Stomach (tissue), 9 donors: ENCODE data around the gene PSENEN. TPM values are rescaled to one million over a fixed set of nuclear protein-coding genes. Genes with fewer than 3 reads are reported as not detected.

Experiments
- DNase-seq, 2 donors: peaks; one replicate each; pipeline versions ENCODE4 v3.0.0 to v3.0.0-alpha.2; 2013 to 2019
- H3K27ac ChIP-seq, 5 donors: fragments of 200-600 bp in 4 of 5; sonication (generic) in 4 of 5; one replicate each; pipeline ENCODE4 v1.5.1; 2013 to 2019; ENCODE audit warnings: mild to moderate bottlenecking in 1 of 5, moderate library complexity in 1 of 5
- H3K27me3 ChIP-seq, 3 donors: fragments of 200-600 bp; sonication (generic); one replicate each; pipeline ENCODE4 v1.5.1; 2017 to 2019; ENCODE audit warnings: mixed run types in 1 of 3
- H3K36me3 ChIP-seq, 4 donors: fragments of 200-600 bp; sonication (generic); 1 replicate in 3 of 4; 2 replicates in 1 of 4; pipeline ENCODE4 v1.5.1; 2016 to 2019
- H3K4me1 ChIP-seq, 4 donors: fragments of 200-600 bp; sonication (generic); one replicate each; pipeline ENCODE4 v1.5.1; 2016 to 2019
- H3K4me3 ChIP-seq, 4 donors: fragments of 200-600 bp; sonication (generic) in 3 of 4; one replicate each; pipeline ENCODE4 v1.5.1; 2016 to 2019; ENCODE audit warnings: mild to moderate bottlenecking in 1 of 4
- H3K9me3 ChIP-seq, 4 donors: fragments of 200-600 bp; sonication (generic); one replicate each; pipeline ENCODE4 v1.5.1; 2016 to 2019
- CTCF ChIP-seq, 7 experiments: fragments of 450-650 bp in 4 of 7; fragments of 200-600 bp in 3 of 7; sonication (generic) in 3 of 7; IDR thresholded peaks; one replicate each; pipeline ENCODE4 v1.5.1; 2016 to 2019; ENCODE audit warnings: antibody characterized with exemption in 7 of 7, control low read depth in 2 of 7, mild to moderate bottlenecking in 1 of 7
- EP300 ChIP-seq: sonication (generic); formaldehyde crosslinking; IDR thresholded peaks from one replicate; pipeline ENCODE4 v1.6.1; 2017; ENCODE audit warnings: antibody characterized with exemption
- POLR2A ChIP-seq, 4 donors: fragments of 450-650 bp; IDR thresholded peaks; one replicate each; pipeline ENCODE4 v1.6.1; 2016; ENCODE audit warnings: antibody characterized with exemption in 4 of 4, control low read depth in 2 of 4, mild to moderate bottlenecking in 1 of 4, moderate library complexity in 1 of 4
- POLR2AphosphoS5 ChIP-seq, 3 donors: sonication (generic); formaldehyde crosslinking; IDR thresholded peaks; one replicate each; pipeline ENCODE4 v1.6.1; 2016; ENCODE audit warnings: antibody characterized with exemption in 3 of 3
- WGBS, 5 donors: extraction: QIAGEN DNeasy Blood & Tissue Kit in 3 of 5; methylation state at CpG; one replicate each; pipeline versions ENCODE4 v1.1.5 to v1.1.7; 2013 to 2018; 5-methylcytosine and 5-hydroxymethylcytosine counted together
- intact Hi-C: fragments of 100-400 bp; cut with DNase I; formaldehyde crosslinking; loops from one replicate; pipeline ENCODE4 v1.15.1; 2023; ENCODE audit warnings: low total_unique reads
- polyA plus RNA-seq, 3 donors: library from polyadenylated mRNA; stranded (reverse); fragments of 200-250 nt; gene quantifications; one replicate each; pipeline ENCODE4 v1.2.3, GENCODE V29; 2013
- total RNA-seq, 5 donors: library from RNA; depleted of rRNA; stranded (reverse); fragments of >200 nt; gene quantifications; one replicate each; pipeline versions ENCODE4 v1.1.0 to v1.2.3, GENCODE V29; 2014 to 2016
- donor health status: healthy with polysubstance abuse.
- donor health status: Bipolar disorder and iron deficiency.
- donor health status: healthy.

The PSENEN gene
- total and polyA plus RNA-seq, 8 donors, result 9.3 to 101 (median 50.4) TPM; not detected in 1

DNA sequence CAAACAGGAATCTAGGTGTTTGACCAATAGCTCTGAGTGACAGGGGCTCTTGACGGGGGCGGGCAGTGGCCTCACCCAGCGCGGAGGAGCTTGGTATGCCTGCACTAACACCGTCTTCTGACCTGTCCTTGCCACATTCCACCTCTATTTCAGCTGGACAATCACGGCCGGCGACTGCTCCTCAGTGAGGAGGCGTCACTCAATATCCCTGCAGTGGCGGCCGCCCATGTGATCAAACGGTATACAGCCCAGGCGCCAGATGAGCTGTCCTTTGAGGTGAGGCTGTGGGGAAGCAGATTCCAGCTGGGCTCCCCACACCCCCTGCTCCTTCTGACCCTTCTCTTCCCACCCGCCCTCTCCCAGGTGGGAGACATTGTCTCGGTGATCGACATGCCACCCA, 34.6 kb downstream of the PSENEN start:
- Histone ChIP-seq H3K4me3 (no peak overlapping the region), H3K27me3 (no peaks in the 10 kb centered on the region), H3K36me3 (peaks cover 5 to 67% (median 55%) of the 10 kb centered on the region in 4 donors), H3K27ac (no peak overlapping the region), H3K4me1 (peaks cover 7 to 17% (median 15%) of the 10 kb centered on the region in 4 donors), H3K9me3 (no peaks in the 10 kb centered on the region)
- WGBS, 5 donors, result 88 to 95% (median 93%) methylated on average over 13 to 16 of the region's 16 CpGs
- intact Hi-C loops, result no loop called here
- TF ChIP-seq POLR2A (IDR thresholded peaks at IDR 0.05) (no peak), EP300 (no peak), POLR2AphosphoS5 (IDR thresholded peaks at IDR 0.05) (no peak), CTCF (IDR thresholded peaks at IDR 0.05) (no peak)
- no peak for DNase-seq

DNA sequence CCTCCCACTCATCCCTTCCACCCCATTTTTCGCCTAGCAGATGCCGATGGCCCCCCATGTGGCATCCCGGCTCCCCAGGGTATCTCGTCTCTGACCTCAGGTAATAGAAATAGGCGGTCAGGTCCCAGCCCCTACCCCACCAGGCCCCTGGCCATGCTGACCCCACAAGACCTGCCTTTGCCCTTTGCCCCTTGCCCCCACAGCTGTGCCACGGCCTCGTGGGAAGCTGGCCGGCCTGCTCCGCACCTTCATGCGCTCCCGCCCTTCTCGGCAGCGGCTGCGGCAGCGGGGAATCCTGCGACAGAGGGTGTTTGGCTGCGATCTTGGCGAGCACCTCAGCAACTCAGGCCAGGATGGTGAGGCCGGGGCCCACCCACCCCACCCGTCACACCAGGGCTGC, 35.3 kb downstream of the PSENEN start:
- Histone ChIP-seq H3K27ac (no peak overlapping the region), H3K4me3 (no peak overlapping the region), H3K36me3 (peaks cover 5 to 72% (median 62%) of the 10 kb centered on the region in 4 donors), H3K4me1 (peaks cover 7 to 16% (median 11%) of the 10 kb centered on the region in 4 donors), H3K27me3 (no peaks in the 10 kb centered on the region), H3K9me3 (no peaks in the 10 kb centered on the region)
- WGBS, 5 donors, result 90 to 98% (median 94%) methylated on average over 18 to 20 of the region's 20 CpGs
- TF ChIP-seq POLR2A (IDR thresholded peaks at IDR 0.05), result no peak
- no peak for TF ChIP-seq CTCF (IDR thresholded peaks at IDR 0.05)
- TF ChIP-seq POLR2AphosphoS5 (IDR thresholded peaks at IDR 0.05), result no peak
- no peak for DNase-seq
- intact Hi-C loops, result no loop called here

DNA sequence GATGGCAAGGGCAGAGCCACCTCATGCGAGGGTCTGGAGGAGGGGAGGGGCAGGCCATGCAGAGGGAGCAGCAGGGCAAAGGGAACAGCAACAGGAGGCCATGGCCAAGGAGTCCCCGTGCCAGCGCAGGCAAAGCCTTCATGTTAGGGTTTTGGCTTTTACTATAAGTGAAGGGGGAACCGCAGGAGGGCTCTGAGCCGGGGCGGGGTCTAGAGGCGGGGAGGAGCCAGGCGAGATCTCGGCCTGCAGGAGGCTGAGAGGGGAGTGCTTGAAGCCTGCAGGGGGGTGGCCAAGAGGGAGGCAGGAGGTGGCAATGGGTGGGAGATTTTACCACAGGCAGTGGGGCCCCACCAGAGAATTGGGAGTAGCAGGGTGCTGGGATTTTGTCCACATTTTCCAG, 36.2 kb downstream of the PSENEN start:
- intact Hi-C loops, result no loop called here
- Histone ChIP-seq H3K36me3 (peaks cover 5 to 81% (median 66%) of the 10 kb centered on the region in 4 donors), H3K9me3 (no peaks in the 10 kb centered on the region), H3K4me1 (peaks cover 0 to 7% (median 2%) of the 10 kb centered on the region in 4 donors), H3K27ac (no peak overlapping the region), H3K4me3 (no peak overlapping the region), H3K27me3 (no peaks in the 10 kb centered on the region)
- no peak for DNase-seq
- no peak for TF ChIP-seq EP300
- 75 to 88% (median 82%) methylated on average over 9 of the region's 9 CpGs for WGBS, 5 donors

DNA sequence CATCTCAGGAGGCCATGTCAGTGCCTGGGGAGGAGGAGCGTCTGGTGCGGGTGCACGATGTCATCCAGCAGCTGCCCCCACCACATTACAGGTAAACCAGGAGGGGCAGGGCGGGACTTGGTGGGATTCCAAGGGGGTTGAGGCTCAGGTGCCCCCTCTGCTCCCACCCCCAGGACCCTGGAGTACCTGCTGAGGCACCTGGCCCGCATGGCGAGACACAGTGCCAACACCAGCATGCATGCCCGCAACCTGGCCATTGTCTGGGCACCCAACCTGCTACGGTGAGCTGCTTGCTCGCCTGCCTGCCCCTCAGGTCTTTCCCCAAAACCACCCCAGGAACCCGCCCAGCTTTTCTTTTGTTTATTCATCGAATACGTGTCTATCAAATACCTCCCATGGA, 37.1 kb downstream of the PSENEN start:
- no peak for DNase-seq
- intact Hi-C loops, result no loop called here
- Histone ChIP-seq H3K9me3 (no peaks in the 10 kb centered on the region), H3K4me1 (no peaks in the 10 kb centered on the region), H3K36me3 (peaks cover 5 to 91% (median 75%) of the 10 kb centered on the region in 4 donors), H3K27me3 (no peaks in the 10 kb centered on the region), H3K4me3 (no peak overlapping the region), H3K27ac (no peak overlapping the region)
- WGBS, 5 donors, result 94 to 95% (median 95%) methylated on average over 9 to 12 of the region's 12 CpGs
- TF ChIP-seq CTCF (IDR thresholded peaks at IDR 0.05), result no peak
- TF ChIP-seq POLR2A (IDR thresholded peaks at IDR 0.05), result no peak
- no peak for TF ChIP-seq EP300

DNA sequence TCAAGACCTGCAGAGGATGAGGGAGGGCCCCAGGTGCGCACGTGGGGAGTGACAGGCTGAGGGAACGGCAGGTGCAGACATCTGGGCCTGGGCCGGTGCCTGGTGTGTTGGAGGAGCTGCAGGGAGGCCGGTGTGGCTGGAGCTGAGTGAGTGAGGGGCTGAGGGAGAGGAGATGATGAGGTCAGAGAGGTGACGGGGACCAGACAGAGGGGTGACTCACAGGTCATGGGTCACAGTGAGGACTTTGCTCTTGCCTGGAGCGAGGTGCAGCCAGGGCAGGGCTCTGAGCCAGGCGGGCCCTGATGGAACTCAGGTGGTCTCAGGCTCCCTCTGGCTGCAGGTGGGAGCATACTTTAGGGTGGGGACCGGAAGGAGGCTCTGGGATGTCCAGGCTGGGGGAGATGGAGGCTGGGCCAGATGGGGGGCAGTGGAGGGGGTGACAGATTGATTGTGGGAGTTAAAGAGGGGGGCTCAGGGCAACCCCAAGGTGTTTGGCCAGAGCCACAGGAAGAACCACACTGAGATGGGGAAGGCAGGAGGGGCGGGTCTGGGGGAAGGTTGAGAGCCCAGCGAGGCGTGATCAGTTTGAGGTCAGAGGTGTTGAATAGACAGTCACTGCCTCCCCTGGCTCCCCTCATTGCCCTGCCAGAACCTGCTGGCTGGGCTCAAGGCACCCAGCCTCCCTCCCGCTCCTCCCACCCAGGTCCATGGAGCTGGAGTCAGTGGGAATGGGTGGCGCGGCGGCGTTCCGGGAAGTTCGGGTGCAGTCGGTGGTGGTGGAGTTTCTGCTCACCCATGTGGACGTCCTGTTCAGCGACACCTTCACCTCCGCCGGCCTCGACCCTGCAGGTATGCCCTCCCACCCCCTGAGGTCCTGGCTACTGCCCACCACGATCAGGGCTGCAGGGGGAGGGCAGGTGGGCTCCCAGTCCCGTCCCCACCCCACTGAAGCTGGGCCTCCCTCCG, 38.3 kb downstream of the PSENEN start:
- Histone ChIP-seq H3K4me3 (no peak overlapping the region), H3K4me1 (no peaks in the 10 kb centered on the region), H3K27me3 (no peaks in the 10 kb centered on the region), H3K9me3 (no peaks in the 10 kb centered on the region), H3K36me3 (peaks cover 5 to 83% (median 69%) of the 10 kb centered on the region in 4 donors), H3K27ac (no peak overlapping the region)
- WGBS, 5 donors, result 79 to 86% (median 84%) methylated on average over 23 to 28 of the region's 28 CpGs
- DNase-seq, result no peak
- no peak for TF ChIP-seq CTCF (IDR thresholded peaks at IDR 0.05)
- no peak for TF ChIP-seq EP300
- TF ChIP-seq POLR2AphosphoS5 (IDR thresholded peaks at IDR 0.05), result no peak
- TF ChIP-seq POLR2A (IDR thresholded peaks at IDR 0.05), result no peak
- intact Hi-C loops, result no loop called here
